WTC11 (cell line): ENCODE results near the gene BMP2K. TPM values are rescaled to one million over a fixed set of nuclear protein-coding genes. Genes with fewer than 3 reads are reported as not detected.

Source experiments
- ATAC-seq: fragments of 200-7000 bp; cut with Tn5 transposase; 2 replicates; pipeline ENCODE4 v1.10.0; 2021; ENCODE audit warnings: mild to moderate bottlenecking, moderate library complexity
- CTCF ChIA-PET: fragments of 300-600 bp; sonication (Branson Sonifier 250); formaldehyde crosslinking; loops from one replicate; lab custom pipeline; 2021; ENCODE audit warnings: antibody characterized with exemption; lab: Charles Lee
- POLR2A ChIA-PET: fragments of 350-600 bp; sonication (Branson Sonifier 250); formaldehyde crosslinking; loops from one replicate; lab custom pipeline; 2021; ENCODE audit warnings: antibody characterized with exemption; lab: Charles Lee
- DNase-seq: peaks from one replicate; pipeline ENCODE4 v3.0.0; 2021; ENCODE audit warnings: low spot score
- H3K27ac Mint-ChIP-seq: 2 replicates; pipeline ENCODE4 v1.8.0; 2021; ENCODE audit warnings: mixed read lengths
- H3K27me3 Mint-ChIP-seq: 2 replicates; pipeline ENCODE4 v1.8.0; 2021; ENCODE audit warnings: low read depth, mild to moderate bottlenecking, moderate library complexity, mixed read lengths
- H3K36me3 Mint-ChIP-seq: 2 replicates; pipeline ENCODE4 v1.8.0; 2021; ENCODE audit warnings: mixed read lengths
- H3K4me1 Mint-ChIP-seq: 2 replicates; pipeline ENCODE4 v1.8.0; 2022; ENCODE audit warnings: mixed read lengths
- H3K4me3 Mint-ChIP-seq: 2 replicates; pipeline ENCODE4 v1.8.0; 2021; ENCODE audit warnings: mild to moderate bottlenecking, moderate library complexity, mixed read lengths
- H3K9me3 Mint-ChIP-seq: 2 replicates; pipeline ENCODE4 v1.8.0; 2021; ENCODE audit warnings: mixed read lengths
- E2F1 ChIP-seq: sonication (generic); formaldehyde crosslinking; IDR thresholded peaks from 2 replicates; pipeline ENCODE4 v1.8.0; 2022; ENCODE audit warnings: mild to moderate bottlenecking, missing genetic modification reagents
- ERG ChIP-seq: fragments of 250-450 bp; sonication (Bioruptor Pico); IDR thresholded peaks from 2 replicates; pipeline ENCODE4 v1.8.0; 2021; ENCODE audit warnings: mild to moderate bottlenecking
- FOXJ3 ChIP-seq: sonication (generic); formaldehyde crosslinking; IDR thresholded peaks from 2 replicates; pipeline ENCODE4 v1.9.0; 2021; ENCODE audit warnings: missing genetic modification reagents, mild to moderate bottlenecking, borderline replicate concordance
- FOXP1 ChIP-seq: sonication (generic); formaldehyde crosslinking; IDR thresholded peaks from 2 replicates; pipeline ENCODE4 v1.8.0; 2022; ENCODE audit warnings: missing genetic modification reagents, mild to moderate bottlenecking, moderate library complexity, borderline replicate concordance
- FOXP4 ChIP-seq: sonication (generic); formaldehyde crosslinking; IDR thresholded peaks from 2 replicates; pipeline ENCODE4 v1.8.0; 2022; ENCODE audit warnings: mild to moderate bottlenecking, missing genetic modification reagents
- GTF2I ChIP-seq: fragments of 250-450 bp; sonication (Bioruptor Pico); conservative IDR thresholded peaks from 2 replicates; pipeline ENCODE4 v1.4.0; 2021; ENCODE audit warnings: mild to moderate bottlenecking
- NFATC4 ChIP-seq: fragments of 250-450 bp; sonication (Bioruptor Pico); IDR thresholded peaks from 2 replicates; pipeline ENCODE4 v1.9.0; 2021; ENCODE audit warnings: mild to moderate bottlenecking
- RORB ChIP-seq: fragments of 250-450 bp; sonication (Bioruptor Pico); IDR thresholded peaks from 2 replicates; pipeline ENCODE4 v1.9.0; 2021; ENCODE audit warnings: mild to moderate bottlenecking
- SP1 ChIP-seq: sonication (generic); formaldehyde crosslinking; conservative IDR thresholded peaks from 2 replicates; pipeline ENCODE4 v1.8.1; 2022; ENCODE audit warnings: missing genetic modification reagents
- TCF7 ChIP-seq: sonication (generic); formaldehyde crosslinking; IDR thresholded peaks from 2 replicates; pipeline ENCODE4 v1.8.0; 2022; ENCODE audit warnings: mild to moderate bottlenecking, low read depth, missing genetic modification reagents, moderate library complexity
- ZNF317 ChIP-seq: sonication (generic); formaldehyde crosslinking; IDR thresholded peaks from 2 replicates; pipeline ENCODE4 v1.8.1; 2023; ENCODE audit warnings: low read depth, mild to moderate bottlenecking, moderate library complexity, missing genetic modification reagents, borderline replicate concordance
- ZNF423 ChIP-seq: fragments of 250-450 bp; sonication (Bioruptor Pico); IDR thresholded peaks from 2 replicates; pipeline ENCODE4 v2.1.2; 2022; ENCODE audit warnings: mild to moderate bottlenecking, moderate library complexity
- ZNF425 ChIP-seq: fragments of 250-450 bp; sonication (Bioruptor Pico); conservative IDR thresholded peaks from 2 replicates; pipeline ENCODE4 v1.9.0; 2021; ENCODE audit warnings: mild to moderate bottlenecking
- ZNF512 ChIP-seq: sonication (generic); formaldehyde crosslinking; IDR thresholded peaks from 2 replicates; pipeline ENCODE4 v1.8.1; 2022; ENCODE audit warnings: missing genetic modification reagents, borderline replicate concordance
- total RNA-seq: library from RNA; stranded (reverse); gene quantifications from 3 replicates; pipeline ENCODE4 v1.2.3, GENCODE V29; 2021

Gene BMP2K
- total RNA-seq, 1 experiment from 2014 or later, result 19.9 TPM

- TF ChIP-seq SP1, result peak; percentile 91
- no peak for TF ChIP-seq FOXJ3 (CRISPR knock-in tag)
- TF ChIP-seq FOXP1 (CRISPR knock-in tag), result peak; percentile 85
- TF ChIP-seq ZNF423, result peak; percentile 100
- no peak for TF ChIP-seq TCF7
These were observed 162.9 kb downstream of the BMP2K start, which contains the start of gene PAQR3 (continued) for GRCh38 chr4:78938868-78939666.

DNA sequence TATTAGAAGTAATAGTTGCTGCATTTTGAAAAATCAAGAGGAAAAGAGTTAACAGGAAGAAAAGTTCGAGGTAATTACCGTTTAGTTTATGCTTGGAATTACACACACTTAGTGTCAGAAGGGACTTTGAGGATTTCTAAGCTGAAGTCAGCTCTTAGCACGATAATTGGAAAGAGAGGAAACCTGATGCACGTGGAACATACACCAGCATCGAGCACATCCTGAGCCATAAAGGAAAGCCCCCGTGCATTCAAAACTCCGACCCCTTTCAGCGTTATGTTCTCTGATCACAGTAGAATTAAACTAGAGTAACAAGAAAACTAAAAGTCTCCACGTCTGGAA is 163.5 kb downstream of the BMP2K start:
- ATAC-seq, result no peak; the same call in 1 of the 2 replicates
- no peak for TF ChIP-seq GTF2I (CRISPR knock-in tag)
- TF ChIP-seq ZNF317, result no peak
- TF ChIP-seq ZNF425 (CRISPR knock-in tag), result no peak
- no peak for TF ChIP-seq RORB (CRISPR knock-in tag)
- no peak for TF ChIP-seq ERG

GRCh38 chr4:78940752-78941151 is 164.6 kb downstream of the BMP2K start:
- DNase-seq, result no peak
- Mint-ChIP-seq H3K27ac (no peak overlapping the region), H3K36me3 (no peaks in the 10 kb centered on the region), H3K4me3 (no peak overlapping the region), H3K27me3 (peaks cover 29% of the 10 kb centered on the region), H3K9me3 (no peaks in the 10 kb centered on the region), H3K4me1 (peaks cover 36% of the 10 kb centered on the region)
- ATAC-seq, result no peak
- TF ChIP-seq GTF2I (CRISPR knock-in tag) (no peak), E2F1 (CRISPR knock-in tag) (no peak), FOXP4 (CRISPR knock-in tag) (no peak), ZNF512 (CRISPR knock-in tag) (no peak), NFATC4 (CRISPR knock-in tag) (no peak), RORB (CRISPR knock-in tag) (no peak)
- ChIA-PET POLR2A (no interaction called here), CTCF (no interaction called here)

More for the DNA sequence above, 163.5 kb downstream of the BMP2K start:
- peak overlapping the region; percentile 51; the same call in 1 of the 2 replicates for H3K27ac Mint-ChIP-seq
- DNase-seq, result no peak
- peaks cover 29% of the 10 kb centered on the region for H3K27me3 Mint-ChIP-seq
- ChIA-PET CTCF (interaction anchor here (1.1 kb wide), 1 partner anchor 51 kb away, joined by 4 read pairs; no protein-coding TSS in a partner anchor), POLR2A (interaction anchor here (0.6 kb wide), 2 partner anchors 59 to 1349 kb away, joined by 3 to 4 read pairs; no protein-coding TSS in a partner anchor)
- H3K4me1 Mint-ChIP-seq, result peaks cover 36% of the 10 kb centered on the region
- H3K9me3 Mint-ChIP-seq, result no peaks in the 10 kb centered on the region
- H3K4me3 Mint-ChIP-seq, result peak overlapping the region; percentile 71
- no peaks in the 10 kb centered on the region for H3K36me3 Mint-ChIP-seq
